ENCODE data around the gene SPNS2.

DNA sequence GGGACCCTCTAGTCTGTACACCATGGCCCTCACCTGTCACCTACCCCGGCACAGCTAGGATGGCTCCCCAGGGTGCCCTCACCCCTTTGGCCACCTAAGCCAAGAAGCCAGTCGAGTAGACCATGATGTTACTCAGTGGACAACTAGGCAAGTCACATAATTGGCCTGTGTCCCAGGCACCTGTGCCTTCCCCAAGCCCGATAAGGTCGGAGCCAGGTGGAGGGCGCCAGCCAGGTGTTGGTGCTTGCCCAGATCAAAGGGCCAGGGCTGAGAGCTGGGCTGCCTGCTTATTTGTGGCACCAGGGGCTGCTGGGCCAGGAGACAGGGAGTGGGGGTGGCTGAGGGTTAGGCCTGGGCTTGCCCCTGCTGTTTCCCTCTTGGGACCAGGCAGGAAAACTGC, 16.8 kb downstream of the SPNS2 start:
- TF ChIP-seq, protein P1, sequence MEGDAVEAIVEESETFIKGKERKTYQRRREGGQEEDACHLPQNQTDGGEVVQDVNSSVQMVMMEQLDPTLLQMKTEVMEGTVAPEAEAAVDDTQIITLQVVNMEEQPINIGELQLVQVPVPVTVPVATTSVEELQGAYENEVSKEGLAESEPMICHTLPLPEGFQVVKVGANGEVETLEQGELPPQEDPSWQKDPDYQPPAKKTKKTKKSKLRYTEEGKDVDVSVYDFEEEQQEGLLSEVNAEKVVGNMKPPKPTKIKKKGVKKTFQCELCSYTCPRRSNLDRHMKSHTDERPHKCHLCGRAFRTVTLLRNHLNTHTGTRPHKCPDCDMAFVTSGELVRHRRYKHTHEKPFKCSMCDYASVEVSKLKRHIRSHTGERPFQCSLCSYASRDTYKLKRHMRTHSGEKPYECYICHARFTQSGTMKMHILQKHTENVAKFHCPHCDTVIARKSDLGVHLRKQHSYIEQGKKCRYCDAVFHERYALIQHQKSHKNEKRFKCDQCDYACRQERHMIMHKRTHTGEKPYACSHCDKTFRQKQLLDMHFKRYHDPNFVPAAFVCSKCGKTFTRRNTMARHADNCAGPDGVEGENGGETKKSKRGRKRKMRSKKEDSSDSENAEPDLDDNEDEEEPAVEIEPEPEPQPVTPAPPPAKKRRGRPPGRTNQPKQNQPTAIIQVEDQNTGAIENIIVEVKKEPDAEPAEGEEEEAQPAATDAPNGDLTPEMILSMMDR (IDR thresholded peaks at IDR 0.05) = no peak
- TF ChIP-seq POLR2A (IDR thresholded peaks at IDR 0.05) (no peak), POLR2AphosphoS5 (IDR thresholded peaks at IDR 0.05) (no peak)
